ENCODE data around the gene DIDO1. TPM values are rescaled to one million over a fixed set of nuclear protein-coding genes. Genes with fewer than 3 reads are reported as not detected.
A peak's percentile ranks its signal among the peaks of the same experiment; 100 is the strongest.

The DIDO1 gene
- total and polyA plus RNA-seq, 2 of the 13 experiments (the other 11 are each of a cell fraction or from before 2014, with no cell fraction given): 75.0 to 75.1 TPM

- peak; percentile 92 for TF ChIP-seq ZHX2 (IDR thresholded peaks at IDR 0.05; ENCODE audit: low read depth)
- TF ChIP-seq ZHX2 (CRISPR knock-in tag; IDR thresholded peaks at IDR 0.05; ENCODE audit: borderline replicate concordance): peak; percentile 93; the same call in 1 of the 2 replicates
- TF ChIP-seq FOXK2 (IDR thresholded peaks at IDR 0.05): no peak
- TF ChIP-seq ZNF343 (CRISPR knock-in tag; IDR thresholded peaks at IDR 0.05): peak; percentile 93
- no peak for TF ChIP-seq TBP (CRISPR knock-in tag; IDR thresholded peaks at IDR 0.05)
- TF ChIP-seq SNRNP70 (IDR thresholded peaks at IDR 0.05; ENCODE audit: low read depth, low read length): no peak
- no peak; the same call in 1 of the 2 replicates for TF ChIP-seq ZNF646 (CRISPR knock-in tag; IDR thresholded peaks at IDR 0.05)
- TF ChIP-seq RBFOX2 (IDR thresholded peaks at IDR 0.05; ENCODE audit: low read depth, low read length): peak; percentile 97
- TF ChIP-seq LCORL (IDR thresholded peaks at IDR 0.05): no peak
- TF ChIP-seq LCORL (CRISPR knock-in tag; IDR thresholded peaks at IDR 0.05): peak; percentile 71
- TF ChIP-seq PAWR (CRISPR knock-in tag; IDR thresholded peaks at IDR 0.05; ENCODE audit: borderline replicate concordance): 0 out of 2 replicates have a peak, but pooled peaks have one; percentile 90
- no peak for TF ChIP-seq SRSF4 (IDR thresholded peaks at IDR 0.05; ENCODE audit: low read depth, low read length, poor library complexity, severe bottlenecking)
- peak; percentile 94 for TF ChIP-seq ELF3 (CRISPR knock-in tag; IDR thresholded peaks at IDR 0.05)
- TF ChIP-seq ZBTB14 (CRISPR knock-in tag; IDR thresholded peaks at IDR 0.05): peak; percentile 40; the same call in 1 of the 2 replicates
These were observed 11.2 kb upstream of the DIDO1 start (continued) for GRCh38 chr20:62937268-62938104.

All from HepG2 (cell line).